GM21367 (cell line): ENCODE data around the gene TMEM179B.
"Not testable (repeated sequence)": the region's sequence is repeated elsewhere in the genome, so short reads cannot be mapped to it uniquely, and the experiment has no call there.

Source experiments
- ATAC-seq: cut with Tn5 transposase; IDR thresholded peaks from one replicate; pipeline ENCODE4 v1.9.1; 2021; ENCODE audit not compliant: unreplicated experiment

Gene TMEM179B

DNA sequence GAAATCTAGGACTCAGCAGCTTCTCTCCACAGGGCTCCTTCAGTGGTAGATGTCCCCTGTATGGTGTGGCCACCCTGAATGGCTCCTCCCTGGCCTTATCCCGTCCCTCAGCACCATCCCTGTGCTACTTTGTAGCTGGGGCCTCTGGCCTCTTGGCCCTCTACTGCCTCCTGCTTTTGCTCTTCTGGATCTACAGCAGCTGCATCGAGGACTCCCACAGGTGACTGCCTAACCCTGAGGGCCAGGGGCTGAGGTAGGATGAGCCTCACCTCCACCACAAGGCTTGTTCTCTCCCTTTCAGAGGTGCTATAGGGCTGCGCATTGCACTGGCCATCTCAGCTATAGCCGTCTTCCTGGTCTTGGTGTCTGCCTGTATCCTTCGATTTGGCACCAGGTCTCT, 1.8 kb downstream of the TMEM179B start:
- ATAC-seq: no peak

DNA sequence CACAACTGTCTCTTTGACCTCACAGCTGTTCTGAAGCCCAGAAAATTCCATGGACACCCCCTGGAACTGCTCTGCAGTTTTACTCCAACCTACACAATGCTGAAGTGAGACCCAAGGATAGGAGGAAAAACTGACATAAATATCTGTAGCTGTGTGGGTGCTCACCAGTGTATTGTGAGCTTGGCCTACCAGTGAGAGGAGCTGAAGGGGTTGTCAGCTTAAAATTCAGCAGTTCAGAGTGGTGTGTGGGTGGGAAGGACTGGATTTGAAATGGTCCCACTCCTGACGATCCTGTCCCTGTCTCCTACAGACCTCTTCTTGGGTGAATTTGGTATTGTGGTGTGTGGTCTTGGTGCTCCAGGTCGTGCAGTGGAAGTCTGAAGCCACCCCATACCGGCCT, 2.4 kb downstream of the TMEM179B start:
- ATAC-seq: no peak

DNA sequence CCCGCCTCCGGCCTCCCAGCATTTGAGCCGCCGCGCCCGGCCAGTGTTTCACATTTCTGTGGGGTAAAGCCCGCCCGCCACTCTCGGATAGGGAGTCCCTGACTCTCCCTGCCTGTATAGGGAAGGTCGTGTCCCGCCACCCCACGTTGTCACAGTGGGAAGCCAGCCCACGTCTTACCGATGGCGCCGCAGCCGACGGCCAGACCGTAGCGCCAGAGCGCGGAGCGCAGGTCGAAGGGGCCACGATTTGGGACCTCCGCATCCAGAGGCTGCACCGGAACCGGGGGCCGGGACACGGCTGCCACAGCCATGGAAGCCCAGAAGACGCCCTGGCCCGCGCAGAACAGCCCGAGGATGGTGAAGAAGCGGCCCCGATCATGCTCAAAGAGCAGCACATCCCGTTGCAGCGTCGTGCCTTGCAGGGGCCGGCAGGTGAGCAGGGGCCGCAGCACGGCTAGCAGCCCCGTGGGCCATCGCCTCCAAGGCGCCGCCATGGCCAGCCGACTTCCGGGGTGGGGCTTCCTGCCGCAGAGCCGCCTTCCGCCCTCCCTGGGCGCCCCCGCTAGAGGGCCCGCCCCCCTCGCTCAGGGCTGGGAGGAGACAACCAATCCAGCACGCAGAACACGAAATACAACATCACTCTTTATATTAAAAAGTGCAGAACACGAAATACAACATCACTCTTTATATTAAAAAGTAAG, 4.4 kb downstream of the TMEM179B start, which contains the start of gene TMEM223:
Gene TMEM223 (minus strand): TSS at position 506 of the 701 bp plus-strand sequence. CDS start 12 bp downstream, at position 494.
- ATAC-seq: peak; percentile 59

DNA sequence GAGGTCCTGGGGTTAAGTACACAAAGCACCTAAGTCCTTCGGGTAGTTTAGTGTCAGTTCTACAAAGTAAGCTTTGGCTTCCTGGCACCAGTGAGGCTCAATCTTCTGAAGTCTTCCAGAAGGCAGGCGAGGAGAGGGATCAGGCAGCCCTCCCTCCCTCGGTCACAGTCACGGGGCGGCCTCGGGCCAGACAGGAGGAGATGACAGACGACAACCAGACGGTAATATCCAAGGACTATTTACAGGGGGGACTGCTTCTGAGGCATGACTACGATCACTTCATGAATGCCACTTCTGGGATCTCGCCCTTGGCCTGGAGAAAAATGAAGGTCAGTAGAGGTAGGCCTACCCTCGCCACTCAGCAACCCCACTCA, 5.0 kb downstream of the TMEM179B start:
- no peak for ATAC-seq

DNA sequence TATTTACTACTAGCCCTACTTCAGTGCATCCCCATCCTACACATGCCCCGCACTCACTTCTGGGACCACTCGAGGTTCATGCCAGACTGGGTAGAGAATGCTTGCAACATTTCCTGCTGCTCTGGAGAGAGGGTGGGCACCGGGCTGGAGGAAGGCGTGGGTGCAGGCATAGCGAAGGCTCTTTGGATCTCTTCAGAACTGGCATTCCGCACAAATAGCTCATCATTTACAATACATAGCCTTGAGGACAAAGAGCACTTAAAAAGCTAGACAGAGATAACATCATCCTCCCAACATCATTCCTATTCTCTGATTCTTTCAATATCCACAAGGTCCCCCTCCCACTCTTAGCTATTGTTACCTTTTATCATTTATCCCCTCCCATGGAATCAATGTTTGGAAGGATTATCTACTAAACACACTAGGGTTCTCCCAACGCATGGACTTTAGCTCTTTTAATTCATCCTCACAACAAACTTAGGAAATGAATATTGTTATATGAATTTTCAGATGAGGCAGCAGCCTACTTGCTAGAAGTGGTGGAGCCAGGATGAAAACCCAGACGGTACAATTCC, 7.1 kb downstream of the TMEM179B start:
- ATAC-seq: no peak

DNA sequence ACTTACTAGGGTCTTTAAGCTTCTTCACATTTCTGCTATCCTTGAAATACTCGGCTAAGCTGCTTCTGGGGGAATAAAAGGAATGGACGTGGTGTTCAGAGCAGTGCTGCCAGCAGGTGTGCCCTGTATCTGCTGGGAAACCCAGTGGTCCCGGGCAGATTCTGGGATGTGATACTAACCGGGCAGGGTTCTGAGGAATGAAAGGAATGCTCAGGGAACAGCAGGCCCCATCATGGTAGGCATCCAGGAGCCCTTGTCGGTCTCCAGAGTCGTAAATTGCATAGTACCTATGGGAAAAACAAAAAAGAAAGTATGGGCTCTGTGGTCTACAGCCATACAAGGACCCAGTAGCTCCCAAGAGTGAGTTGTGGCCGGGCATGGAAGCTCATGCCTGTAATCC, 9.1 kb downstream of the TMEM179B start:
- ATAC-seq: no peak

DNA sequence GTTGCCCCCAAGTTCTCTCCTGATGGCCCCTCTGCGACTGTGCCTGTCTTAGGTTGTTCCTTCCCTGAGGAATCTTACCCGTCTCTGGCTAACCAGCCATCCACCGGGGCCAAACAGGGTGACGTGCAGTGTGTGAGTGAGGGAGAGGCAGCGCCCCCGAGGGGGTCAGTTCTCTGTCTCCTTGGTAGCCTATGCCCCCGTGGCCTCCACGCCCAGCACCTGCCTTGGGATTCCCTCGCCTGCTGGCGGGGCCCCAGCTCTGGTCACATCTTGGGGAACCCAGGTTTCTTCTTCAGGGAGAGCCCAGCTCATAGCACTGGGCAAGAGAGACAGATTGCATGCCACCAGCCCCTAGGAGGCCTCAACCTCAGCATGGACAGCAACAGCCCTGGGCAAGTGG, 12.3 kb downstream of the TMEM179B start:
- no peak for ATAC-seq

DNA sequence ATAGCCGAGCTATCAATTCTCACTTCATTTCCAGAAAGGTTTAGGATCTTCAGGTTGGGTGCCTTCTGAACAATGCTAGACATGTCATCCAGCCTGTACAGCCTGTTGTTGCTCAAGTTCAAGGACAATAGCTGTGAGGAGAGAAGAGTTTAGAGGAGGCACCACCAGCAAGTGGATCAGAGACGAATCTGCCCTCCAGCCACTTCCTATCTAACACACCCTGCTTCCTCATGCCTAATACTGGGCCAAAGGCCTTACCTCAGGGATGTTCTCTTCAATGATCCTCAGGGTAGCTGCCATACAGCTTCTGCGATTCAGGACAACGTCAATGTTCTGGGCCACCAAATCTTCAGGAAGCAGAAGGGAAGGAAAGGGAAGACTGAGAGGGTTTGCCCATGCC, 13.9 kb downstream of the TMEM179B start:
- no peak for ATAC-seq

DNA sequence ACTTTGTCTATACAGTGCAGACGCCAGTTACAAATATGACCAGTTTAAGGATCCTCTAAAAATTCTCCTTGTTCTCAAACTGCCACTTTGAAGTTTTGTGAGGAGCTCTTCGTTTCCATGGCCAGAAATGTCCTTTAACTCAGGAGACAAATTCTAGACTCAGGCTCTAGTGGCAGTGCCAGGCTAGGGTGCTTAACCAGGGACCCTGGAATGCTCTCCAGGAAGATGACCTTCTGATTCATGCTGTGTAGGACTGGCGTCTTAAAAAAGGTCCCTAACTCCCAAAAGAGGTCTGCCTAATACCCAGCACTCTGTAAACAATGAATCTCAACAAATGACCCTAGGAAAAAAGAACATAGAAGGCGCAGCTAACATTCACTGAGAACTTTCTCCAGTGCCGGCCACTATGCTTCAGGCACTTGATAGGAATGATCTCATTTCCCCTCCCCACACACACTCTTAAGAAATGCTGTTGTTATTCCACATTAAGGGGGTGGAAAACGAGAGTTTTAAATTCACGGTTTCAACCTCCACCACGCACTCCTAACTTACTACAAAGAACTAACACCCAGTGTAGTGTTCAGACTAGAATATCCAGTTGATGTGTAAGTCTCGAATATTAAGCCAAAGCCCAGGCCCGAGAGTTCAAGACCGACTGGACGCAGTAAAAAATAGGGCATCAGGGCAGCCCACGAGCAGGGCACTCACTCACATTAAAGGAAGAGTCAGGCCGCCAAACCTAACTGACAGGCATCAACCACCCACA, 17.3 kb downstream of the TMEM179B start:
- ATAC-seq: no peak

DNA sequence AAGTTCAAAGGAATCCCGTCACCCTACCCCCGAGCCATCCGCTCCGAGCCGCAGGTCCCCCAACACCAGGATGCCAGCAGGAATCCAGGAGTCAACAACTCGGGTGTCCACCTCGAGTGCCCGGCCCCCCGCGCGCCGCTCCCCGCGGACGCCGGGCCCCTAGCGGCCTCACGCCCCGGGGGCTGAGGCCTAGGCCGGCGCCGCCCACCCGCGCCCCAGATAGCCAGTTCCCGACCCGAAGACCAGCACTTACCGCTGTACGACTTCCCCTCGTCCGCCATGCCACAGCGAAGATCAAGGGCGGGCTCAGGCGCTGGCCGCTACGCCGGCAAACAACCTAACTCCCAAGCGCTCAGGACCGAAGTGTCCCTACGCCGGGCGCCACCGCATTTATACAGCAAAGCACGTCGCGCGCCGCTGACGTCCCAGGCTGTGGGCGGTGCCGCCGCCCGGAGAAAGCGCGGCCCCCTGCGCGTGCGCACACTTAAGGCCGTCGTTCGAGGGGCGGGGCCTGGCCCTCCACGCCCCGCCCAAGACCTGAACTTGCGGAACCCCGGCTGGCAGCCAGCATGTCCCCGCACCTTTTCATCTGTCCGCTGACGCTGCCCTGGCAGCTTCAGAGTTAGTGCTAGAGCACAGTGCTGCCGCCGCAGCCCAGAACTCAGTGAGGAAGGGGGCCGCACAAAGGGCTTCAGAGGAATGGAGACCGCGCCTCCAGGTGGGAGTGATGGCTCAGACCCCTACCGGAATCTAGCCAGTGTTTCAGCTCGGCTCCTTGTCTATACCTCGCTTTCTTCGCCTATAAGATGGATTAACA, 18.1 kb downstream of the TMEM179B start, which contains the start of gene NXF1:
Gene NXF1 (minus strand): TSS at position 365 of the 817 bp plus-strand sequence. CDS start 84 bp downstream, at position 281.
- peak; percentile 65 for ATAC-seq

DNA sequence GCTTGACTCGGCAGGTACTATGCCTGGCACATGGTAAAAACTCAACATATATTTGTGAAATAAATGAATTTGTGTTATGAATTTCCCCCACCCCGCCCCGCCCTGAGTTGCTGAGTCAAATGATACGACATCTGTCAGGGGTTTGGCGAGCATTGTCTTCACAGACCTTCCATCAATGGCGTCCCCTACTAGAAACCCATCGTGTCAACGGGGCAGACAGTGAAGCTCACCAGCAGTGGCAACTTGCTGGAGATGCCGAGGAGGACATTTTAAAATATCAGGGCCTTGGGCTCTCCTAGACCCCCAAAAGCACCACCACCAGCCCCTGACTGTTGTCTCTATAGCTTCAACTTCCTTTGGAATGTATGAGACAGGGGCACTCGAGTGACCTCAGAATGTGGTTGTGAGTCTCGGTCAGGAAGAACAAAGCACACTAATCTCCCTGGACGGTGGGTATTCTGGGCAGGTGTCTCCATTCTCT, 18.8 kb downstream of the TMEM179B start:
- ATAC-seq: peak; percentile 5

DNA sequence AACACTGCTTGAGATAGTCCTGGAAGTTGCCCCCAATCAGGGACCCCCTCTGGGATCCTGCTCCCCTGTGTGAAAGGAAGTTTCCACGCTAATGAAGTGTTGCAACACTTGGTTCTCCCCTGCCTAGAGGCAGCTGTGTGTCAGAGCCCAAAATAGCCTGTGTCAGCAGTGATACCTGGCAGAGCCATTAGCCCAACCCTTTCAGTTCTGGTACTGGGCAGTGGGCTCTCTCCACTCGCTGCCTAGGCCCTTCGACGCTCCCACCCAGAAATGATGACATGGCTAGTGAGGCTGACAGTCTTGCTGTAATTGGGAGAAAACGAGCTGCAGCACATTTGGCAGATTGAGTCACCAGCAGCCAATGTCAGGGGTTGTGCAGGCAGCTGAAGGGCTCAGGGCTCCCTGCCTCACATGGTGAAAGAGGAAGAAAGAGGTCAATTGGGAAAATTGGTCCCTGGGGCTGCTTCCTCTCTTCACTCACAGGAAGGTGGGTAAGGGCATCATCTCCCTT, 19.5 kb downstream of the TMEM179B start:
- ATAC-seq: no peak

DNA sequence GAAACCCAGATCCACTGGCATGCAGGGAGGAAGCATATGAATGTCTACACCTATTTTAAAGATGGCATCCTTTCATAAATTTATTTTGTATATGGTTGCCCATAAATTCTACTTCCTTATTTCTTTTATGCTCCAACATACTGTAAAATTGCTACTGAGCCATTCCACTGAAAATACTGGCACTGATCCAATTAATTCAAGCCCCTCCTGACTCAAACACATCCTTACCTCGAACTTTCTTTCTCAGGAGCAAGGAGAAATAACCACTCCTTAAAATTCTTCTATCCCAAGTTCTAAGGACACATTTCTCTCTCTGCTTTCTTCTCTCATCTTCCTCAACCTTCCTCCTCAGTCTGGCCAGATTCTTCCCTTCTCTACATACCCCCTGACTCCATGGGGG, 23.5 kb downstream of the TMEM179B start:
- ATAC-seq: no peak

DNA sequence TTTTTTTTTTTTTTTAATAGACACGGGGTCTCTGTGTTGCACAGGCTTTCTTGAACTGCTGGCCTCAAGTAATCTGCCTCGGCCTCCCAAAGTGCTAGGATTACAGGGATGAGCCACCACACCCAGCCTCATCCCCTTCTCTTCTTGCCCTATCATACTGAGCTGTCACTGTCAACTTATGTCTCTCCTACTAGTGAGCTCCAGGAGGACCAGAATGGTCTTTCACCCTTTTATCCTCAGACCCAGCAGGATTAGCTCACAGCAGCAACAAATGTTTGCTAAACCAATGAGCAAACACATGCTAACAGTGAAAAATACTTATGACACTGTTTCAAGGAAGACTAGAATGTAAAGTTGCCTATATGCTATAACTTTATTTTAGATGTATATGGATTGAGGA, 24.5 kb downstream of the TMEM179B start:
- ATAC-seq: no peak

DNA sequence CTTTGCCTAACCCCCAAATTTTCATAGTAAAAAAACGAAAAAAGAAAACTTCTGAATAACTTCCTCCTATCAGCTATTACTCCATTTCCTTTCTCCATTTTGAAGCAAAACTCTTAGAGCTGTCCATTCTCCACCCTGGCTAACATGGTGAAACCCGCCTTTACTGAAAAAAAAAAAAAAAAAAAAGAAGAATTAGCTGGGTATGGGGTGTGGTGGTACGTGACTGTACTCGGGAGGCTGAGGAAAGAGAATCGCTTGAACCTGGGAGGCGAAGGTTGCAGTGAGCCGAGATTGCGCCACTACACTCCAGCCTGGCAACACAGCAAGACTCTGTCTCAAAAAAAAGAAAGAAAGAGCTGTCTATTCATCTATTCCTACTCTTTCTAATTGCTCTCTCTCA, 29.4 kb downstream of the TMEM179B start:
- no peak for ATAC-seq

DNA sequence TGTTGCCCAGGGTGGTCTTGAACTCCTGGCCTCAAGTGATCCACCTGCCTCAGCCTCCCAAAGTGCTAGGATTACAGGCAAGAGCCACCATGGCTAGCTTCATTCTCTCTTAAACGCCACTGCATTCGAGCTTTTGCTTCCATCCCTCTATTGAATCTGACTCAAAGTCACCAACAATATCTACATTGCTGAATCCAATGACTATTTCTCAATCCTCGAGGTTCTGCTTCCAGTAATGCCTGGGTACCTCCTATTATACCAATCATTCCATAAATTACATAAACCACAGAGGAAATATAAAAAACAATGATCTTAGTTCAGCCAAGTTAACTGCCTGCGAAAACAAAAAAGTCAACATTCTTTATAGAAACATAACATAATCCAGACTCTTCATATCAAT, 29.9 kb downstream of the TMEM179B start:
- ATAC-seq: no peak

DNA sequence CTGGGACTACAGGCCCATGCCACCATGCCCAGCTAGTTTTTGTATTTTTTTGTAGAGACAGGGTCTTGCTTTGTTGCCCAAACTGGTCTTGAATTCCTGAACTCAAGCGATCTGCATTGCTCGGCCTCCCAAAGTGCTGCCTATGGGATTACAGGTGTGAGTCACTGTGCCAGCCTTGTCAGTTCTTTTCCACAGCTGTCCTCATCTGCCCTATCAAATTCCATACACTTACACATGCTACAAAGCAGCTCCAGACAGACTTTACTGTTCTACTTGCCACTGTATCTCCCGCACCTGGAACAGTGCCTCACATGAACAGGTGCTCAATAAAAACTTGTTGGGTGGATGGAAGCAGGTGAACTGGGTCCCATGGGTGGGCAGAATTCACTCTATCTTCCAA, 36.5 kb downstream of the TMEM179B start:
- no peak for ATAC-seq

DNA sequence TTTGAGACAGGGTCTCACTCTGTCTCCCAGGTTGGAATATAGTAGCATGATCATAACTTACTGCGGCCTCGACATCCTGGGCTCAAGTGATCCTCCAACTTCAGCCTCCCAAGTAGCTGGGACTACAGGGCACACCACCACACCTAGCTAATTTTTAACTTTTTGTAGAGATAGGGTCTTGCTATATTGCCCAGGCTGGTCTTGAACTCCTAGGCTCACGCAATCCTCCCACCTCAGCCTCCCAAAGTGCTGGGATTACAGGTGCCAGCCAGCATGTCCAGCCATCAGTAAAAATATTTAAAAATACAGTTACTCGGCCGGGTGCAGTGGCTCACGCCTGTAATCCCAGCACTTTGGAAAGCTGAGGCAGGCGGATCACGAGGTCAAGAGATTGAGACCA, 40.9 kb downstream of the TMEM179B start:
- ATAC-seq: not testable (repeated sequence)

DNA sequence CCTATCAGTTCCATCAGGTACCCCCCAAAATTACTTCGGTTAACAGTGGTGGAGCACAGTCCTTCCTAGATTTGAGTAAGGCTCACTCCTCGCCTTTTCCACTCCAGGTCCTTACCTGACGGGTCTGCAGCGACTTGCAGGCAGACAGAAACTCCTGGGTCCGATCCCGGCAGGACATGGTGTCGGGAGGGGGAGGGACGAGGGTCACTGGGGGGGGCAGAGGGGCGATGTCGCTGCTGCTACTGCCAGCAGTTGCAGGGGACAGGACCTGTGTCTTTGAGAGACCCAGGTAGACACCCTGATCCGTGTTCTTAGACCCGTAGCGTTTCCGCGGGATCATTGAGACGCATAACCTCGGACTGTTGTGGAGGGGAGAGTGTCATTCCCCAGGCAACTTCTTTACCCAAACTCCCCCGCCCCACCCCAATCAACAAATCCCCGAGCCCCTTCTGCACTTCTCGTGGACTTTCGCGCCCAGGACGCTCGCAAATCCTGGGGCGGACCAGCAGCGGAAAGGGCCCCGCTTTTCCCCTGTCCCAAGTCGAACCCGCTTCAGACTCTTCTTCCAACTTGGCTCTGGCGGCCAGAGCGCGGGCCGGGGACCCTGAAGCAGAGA, 43.8 kb downstream of the TMEM179B start:
- ATAC-seq: no peak
